Hematopoietic multipotent progenitor cell treated with erythropoietin and hydrocortisone succinate and interleukin-3 and kit ligand, for 15 days (in vitro differentiated cells): ENCODE measurements around the gene BABAM2.

ENCODE experiments used
- DNase-seq: peaks from one replicate; pipeline ENCODE4 v3.0.0-alpha.2; 2015; ENCODE audit warnings: low spot score

BABAM2 gene

DNA sequence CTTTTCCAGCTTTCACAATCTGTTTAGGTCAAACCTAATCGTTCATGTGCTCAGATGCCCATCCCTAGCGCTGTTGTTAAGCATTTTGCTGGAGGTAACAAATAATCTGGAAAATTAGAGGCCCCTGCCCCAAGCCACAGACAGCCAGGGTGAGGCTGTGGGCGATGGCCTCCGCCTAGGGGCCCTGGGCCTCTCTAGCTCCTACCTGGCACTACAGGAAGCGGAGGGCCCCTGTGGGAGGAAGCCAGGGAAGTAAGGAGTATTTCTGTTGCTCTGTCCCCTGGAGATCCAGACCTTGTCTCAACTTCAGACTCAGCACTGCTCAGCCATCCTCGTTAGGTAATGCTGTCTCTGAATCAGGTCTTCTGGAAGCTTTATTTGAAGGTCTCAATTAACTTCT, 489.7 kb downstream of the BABAM2 start:
- DNase-seq: no peak

DNA sequence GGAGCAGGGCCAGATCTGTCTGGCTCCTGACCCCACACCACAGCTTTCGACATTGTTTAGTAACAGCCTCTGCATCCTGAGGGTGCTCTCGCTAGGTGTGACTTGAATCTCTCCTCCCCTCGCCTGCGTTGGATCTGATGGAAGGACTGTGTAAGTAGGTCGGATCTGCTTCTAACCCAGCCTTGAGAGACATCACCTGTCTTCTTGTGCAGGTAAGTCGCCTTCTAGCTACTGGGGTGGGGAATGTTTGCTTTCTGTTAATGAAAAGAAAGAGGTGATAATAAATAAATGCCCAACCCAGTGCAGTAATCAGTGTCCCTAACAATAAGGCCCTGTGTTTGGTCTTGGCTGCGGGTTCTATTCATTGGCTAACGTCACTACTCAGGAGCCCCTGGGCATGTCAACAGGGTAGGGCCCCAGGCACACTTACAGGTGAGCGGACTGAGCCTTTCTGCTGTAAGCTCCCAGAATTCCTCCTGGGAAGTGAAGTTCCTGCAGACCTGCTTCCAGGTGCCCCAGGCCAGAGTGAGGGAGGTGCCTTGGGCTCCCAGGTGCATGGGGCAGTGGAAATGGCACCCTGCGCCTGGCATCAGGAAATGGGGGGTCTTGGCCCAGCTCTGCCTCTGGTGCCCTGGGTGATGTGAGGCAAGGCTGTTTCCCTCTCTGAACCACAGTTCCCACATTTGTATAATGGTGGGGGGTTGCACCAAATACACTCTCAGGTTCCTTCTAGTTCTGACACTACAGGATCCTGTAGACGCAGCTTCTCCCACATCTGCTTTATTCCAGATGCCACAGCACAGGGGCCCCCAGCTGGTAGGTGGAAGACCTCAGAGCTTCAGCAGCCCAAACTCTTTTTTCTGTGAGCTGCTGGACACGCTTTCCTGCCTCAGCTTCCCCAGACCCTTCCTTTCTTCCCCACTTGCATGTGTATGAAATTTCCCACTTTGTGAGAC, 491.0 kb downstream of the BABAM2 start:
- no peak for DNase-seq

DNA sequence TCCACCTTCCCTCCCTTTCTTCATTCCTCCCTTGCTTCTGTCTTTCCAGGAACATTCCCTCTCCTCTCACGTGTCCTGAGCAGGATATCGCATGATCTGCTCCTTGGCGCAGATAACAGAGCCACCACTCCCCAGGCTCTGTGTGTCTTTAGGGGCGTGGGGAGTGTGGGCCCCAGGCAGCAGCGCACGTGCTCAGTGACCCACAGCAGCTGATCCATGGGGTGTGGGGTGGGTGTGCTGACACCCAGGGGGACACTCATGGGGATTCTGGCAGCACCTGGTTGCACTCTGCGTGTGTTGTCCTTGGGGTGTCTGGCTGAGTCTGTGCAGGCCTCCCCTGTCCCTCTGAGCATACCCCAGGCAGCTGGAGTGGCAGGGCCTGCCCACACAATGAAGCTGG, 492.2 kb downstream of the BABAM2 start:
- DNase-seq: no peak

DNA sequence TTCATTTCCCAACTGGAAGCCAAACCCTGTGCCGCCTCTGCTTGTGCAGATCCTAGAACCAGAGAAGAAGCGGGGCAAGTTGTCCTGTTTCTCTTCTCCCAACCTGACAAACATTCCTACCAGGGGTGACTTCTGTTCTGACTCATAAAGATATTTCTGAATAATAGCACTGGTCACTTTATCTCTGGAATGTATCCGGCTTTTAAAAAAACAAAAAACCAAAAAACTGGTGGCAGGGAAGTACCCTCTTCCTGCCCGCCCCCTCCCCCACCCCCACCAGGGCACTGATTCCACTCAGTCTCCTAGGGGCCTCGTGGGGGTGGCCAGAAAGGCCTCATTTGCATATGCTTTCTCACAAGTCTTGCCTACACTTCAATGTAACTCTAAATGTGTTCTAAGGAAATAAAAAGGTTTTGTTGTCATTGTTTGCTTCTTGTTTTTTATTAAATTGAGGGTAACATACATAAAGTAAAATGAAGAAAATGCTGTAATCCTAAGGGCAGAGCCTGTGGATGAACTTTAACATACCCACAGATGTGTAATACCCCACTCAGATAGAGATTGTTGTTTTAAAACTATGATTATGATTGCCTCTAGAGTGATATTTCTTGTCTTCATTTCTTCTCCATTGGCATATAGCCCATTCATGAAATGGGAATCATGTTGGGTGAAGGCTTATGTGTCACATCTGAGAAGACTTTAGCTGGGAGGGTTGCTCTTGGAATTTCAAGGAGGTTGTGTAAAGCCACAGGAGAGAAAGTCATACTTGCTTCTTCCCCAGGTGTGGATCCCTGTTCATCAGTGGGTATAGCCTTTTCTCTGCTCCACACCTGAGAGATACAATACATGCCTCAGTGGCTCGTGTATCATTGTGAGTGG, 496.8 kb downstream of the BABAM2 start:
- no peak for DNase-seq
